NCI-H526 (cell line): ENCODE data around the gene CHAC1.

Experiments used
- DNase-seq, 2 experiments: peaks; one replicate each; lab custom pipeline; 2025; lab: John Stamatoyannopoulos, UW

Gene CHAC1

DNA sequence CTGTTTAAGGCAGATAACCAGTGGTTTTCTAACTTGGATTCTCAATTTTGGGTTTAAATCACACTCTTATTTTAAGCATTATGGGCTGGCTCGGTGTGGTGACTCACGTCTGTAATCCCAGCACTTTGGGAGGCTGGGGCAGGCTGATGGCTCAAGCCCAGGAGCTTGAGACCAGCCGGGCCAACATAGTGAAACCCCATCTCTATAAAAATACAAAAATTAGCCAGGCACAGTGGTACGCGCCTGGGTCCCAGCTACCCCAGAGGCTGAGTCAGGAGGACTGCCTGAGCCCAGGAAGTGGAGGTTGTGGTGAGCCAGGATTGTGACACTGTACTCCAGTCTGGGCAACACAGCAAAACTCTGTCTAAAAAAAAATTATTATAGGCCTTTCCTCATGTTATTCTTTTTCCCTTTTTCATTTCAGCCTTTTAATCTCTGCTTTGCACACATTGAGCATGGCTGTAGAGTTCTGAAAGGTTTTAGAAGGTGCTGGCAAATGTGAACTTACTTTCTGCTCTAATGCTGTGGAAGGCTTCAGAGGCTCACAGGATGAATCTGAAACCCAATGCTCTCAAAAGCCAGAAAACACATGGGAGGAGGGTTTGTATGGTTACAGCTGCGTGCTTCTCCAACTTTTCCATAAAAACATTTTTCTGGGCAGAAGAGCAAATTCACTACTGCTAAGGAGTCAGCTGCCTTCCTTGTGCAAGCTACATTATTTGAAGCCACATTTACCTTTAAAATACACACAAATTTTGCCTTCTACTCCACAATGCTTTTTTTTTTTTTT lies 32.5 kb downstream of the CHAC1 start:
- no peak for DNase-seq

DNA sequence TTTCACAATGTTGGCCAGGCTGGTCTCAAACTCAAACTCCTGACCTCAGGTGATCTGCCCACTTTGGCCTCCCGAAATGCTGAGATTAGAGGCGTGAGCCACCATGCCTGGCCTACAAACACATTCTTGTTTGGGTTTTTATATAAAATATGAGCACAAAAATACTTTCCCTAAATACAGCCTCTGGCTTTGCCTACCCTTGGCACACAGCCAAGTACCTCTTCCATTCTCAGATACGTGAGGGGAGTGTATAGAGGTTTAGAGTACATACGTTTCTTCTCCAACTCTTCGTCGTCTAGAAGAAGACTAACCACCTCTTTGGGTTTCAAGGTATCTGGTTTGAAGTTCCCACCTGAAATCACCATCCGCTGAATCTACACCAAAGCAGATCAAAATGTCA lies 33.5 kb downstream of the CHAC1 start:
- no peak for DNase-seq

DNA sequence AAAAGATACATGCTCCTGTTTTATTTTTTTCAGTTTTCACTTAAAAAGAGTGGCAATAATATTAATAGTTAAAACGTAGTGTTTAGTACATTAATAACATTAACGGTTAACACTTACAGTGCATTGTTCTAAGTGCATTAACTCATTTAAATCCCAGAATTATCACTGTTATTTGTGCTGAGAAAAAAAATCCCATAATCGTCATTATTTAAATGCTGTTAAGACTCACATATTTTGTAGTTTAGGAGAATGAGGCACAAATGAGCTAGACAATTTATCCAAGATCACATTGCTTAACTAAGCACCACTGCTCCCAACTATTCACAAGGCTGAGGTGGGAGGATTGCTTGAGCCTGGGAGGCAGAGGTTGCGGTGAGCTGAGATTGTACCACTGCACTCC lies 34.9 kb downstream of the CHAC1 start:
- DNase-seq, result no peak

DNA sequence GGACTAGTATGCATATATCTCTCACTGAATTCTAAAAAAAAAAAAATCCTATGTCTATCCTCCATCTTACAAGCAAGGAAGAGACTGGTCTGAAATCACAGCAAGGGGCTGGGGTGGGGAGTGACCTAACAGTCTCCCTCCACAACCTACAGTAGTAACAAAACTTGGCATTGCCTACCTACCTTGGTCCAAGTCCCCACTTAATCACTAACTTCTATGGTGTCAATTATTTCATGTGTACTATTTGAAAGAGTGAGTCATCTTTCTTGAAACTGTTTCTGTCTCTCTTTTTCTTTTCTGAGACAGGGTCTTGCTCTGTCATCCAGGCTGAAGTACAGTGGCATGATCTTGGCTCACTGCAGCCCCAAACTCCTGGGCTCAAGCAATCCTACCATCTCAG lies 36.8 kb downstream of the CHAC1 start:
- DNase-seq, result no peak

DNA sequence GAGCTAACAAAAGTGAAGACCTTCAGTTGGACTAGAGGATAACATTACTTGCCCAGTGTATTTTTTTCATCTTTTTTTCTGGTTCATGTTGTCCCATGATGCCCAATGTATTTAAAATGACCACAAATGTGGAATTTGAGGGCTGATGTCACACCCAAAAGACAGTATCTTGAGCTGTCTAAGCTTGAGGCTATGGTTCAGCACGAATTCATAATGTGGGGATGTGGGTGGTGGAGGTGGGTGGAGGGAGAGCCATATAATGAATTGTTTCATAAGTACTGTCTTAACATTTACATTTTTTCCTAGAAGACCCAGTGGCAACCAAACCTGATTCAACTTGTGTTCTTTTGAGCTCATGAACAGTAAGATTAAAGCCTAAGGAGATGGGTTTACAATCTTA lies 37.5 kb downstream of the CHAC1 start:
- no peak for DNase-seq

DNA sequence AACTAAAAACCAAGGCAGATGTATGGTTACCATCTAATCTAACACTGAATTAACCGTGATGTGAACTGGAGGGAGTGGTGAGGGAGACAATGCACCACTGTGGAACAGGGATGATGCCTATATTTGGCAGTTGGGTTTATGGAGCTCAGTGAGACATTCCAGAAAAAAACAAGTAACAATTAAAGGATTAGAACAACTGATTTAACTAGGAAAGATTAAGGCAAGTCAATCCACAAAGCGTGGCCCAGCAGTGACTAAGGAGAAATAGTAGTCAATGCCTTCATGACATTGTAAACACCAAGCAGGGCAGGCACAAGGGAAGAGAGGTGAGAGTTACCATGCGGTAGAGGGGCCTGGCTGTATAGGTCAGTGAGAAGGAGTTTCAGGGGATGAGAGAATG lies 38.1 kb downstream of the CHAC1 start:
- DNase-seq, result no peak

DNA sequence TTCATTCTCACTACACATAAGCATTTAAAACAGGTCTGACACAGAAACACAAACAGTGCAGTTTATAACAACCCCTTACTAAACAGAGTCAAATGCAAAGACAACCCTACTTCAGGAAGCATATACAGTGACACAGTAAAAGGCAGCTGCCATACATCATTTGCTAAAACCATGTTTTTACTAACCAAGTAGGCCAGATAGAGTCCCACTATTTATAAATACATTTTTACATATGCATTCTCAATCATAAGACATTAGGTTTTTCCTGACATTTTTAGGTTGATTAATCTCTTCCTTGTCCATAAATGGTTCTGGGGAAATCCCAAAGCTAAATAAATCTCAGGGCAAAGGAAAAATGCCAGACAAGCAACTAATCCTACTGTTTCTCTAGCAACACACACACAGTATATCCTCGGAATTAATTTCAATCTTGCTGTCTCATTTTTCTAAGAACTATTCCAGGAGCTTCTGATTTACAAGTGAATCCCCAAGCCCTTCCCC lies 39.0 kb downstream of the CHAC1 start:
- no peak for DNase-seq

DNA sequence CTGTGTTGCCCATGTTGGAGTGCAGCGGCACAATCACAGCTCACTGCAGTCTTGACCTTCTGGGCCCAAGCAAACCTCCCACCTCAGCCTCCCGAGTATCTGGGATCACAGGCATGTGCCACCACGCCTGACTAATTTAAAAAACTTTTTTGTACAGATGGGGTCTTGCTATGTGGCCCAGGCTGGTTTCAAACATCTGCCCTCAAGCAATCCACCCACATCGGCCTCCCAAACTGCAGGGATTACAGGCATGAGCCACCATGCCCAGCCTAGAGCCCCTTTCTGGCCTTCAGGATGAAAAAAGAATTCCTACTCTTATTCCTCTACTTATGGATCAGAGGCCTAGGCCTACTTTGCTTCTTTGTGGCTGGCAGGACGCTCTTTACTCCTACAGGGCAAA lies 39.6 kb downstream of the CHAC1 start:
- DNase-seq, result no peak

DNA sequence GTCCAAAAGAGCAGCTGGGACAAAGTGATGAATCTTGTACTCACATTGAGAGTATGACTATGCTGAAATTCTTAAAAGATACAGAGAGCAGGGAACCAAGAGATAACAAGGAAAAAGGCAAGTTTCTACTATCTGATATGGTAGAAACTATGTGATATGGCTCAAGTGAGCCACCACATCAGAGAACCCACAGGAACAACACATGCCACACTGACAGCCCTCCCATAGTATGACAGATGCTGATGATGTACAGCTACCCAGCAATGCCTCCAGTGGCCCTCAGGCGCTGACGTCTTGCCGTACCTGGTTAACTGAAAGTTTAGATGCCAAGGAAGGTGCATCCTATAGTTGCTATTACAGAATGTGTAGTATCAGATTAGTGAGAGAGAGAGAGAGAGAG lies 42.4 kb downstream of the CHAC1 start:
- DNase-seq, result no peak

DNA sequence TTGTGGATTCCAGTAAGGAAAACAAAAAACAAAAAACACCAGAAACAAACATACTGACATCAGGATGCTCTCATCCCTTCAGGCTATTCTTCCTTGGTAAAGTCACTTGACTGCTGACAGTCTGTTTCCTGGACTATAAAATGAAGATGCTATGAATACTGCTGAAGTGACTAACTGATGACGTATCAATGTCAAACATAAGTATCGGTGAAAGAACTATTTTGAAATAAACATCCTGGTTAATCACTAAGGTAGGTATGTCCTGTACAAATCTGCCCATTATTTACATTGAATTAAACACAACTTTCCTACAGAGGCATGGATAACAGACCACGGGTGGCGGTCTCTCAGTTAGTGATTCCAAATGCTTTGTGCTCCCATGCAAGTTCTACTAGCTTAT lies 45.9 kb downstream of the CHAC1 start:
- DNase-seq, result no peak

DNA sequence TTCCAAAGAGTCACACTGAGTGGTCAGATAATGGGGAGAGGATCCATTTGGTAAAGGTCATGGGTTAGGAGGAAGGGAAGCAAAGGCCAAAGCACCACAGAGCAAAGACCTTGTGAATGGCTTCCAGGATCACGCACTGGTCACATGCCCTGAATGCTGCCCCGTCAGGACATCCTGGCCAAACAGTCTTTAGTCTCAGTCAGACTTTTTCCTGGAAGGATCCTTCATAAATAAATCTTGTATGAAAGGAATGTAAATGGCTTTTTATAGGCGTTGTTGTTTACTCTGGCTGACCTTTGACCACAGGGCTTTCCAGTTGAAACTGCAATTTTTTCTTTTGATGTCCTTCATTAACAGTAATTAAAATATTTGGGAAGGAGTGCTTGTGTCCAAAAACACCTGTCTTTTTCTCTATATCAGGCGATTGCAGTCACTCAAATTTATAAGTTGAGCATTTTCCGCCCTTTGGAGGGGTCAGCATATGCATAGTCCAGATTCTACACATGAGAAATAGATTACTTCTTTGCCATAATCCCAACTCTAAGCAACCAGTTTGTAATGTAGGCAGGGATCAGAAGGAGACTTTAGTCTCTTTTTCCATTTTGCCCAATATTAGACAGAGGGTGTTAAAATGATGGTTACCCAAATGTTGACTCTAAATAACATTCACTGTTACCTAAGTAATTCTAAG lies 48.4 kb downstream of the CHAC1 start:
- DNase-seq, result no peak

DNA sequence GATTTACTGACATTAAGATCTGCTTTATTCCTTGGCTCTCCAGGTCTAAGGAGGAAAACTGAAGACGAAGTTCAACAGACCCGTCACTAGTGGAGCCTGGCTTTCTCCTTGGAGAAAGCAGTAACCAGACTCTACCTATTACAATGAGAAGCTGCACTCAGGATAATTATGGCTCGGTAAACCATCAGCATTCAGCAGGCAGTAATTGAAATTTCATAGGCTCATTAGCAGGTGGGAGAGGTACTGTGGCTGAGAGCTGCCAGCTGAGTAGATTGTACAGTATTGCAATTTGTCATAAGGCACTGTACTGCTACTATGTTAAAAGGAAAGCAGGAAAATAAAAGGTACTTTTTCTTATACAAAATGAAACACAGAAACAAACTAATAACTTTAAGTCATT lies 51.2 kb downstream of the CHAC1 start:
- no peak for DNase-seq
